KG1 (cell line): ENCODE results near the gene SH3PXD2B.
"Not testable (repeated sequence)": the region's sequence is repeated elsewhere in the genome, so short reads cannot be mapped to it uniquely, and the experiment has no call there.

ENCODE experiments used
- DNase-seq: peaks from one replicate; lab custom pipeline; 2025; lab: John Stamatoyannopoulos, UW

The SH3PXD2B gene

GRCh38 chr5:172485511-172486202 lies 31.3 kb upstream of the SH3PXD2B start:
- DNase-seq = no peak

DNA sequence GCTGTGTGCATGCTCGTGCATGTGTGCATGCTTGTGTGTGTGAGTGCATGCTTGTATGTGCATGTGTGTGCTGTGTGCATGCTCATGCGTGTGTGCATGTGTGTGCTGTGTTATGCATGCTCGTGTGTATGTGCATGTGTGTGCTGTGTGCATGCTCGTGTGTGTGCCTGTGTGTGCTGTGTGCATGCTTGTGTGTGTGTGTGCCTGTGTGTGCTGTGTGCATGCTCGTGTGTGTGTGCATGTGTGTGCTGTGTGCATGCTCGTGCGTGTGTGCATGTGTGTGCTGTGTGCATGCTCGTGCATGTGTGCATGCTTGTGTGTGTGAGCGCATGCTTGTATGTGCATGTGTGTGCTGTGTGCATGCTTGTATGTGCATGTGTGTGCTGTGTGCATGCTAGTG lies 30.3 kb upstream of the SH3PXD2B start:
- no peak for DNase-seq

DNA sequence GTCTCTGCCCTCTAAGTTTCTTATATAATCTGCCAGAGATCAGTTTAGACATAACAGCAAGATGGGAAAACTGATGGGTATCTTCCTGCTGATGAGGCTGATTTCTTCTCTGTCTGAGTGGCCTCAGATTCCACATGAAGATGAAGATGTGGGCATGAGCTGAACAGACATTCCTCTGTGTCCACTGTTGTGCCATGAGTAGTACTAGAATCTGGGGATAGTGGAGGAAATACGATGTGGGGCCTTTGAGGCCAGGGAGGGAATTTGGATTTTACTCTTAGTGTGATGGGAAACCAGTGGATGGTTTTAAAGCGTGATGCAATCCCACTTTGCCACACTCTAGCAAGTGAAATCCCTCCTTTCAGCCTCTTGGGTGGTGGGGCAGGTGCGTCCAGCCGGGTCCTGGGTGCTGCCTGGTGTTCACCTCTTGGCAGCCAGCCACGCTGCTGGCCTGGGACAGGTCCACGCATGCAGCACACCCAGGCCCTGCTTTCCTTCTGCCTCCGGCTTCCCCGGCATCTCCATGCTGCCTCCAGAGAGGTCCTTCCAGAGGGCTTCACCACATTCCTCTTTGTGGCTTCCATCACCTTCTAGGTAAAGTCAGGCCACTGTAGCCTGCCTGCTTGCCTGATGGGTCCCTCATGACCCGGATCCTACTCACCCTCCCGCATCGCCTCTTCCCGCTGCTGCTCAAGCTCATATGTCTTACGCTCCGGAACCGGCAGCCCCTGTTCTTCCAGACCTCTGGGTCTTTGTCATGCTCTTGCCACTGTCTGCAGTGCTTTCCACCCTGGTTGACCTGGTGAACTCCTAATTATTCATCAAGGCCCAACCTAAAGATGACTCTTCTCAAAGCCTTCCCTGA lies 28.1 kb upstream of the SH3PXD2B start:
- no peak for DNase-seq

DNA sequence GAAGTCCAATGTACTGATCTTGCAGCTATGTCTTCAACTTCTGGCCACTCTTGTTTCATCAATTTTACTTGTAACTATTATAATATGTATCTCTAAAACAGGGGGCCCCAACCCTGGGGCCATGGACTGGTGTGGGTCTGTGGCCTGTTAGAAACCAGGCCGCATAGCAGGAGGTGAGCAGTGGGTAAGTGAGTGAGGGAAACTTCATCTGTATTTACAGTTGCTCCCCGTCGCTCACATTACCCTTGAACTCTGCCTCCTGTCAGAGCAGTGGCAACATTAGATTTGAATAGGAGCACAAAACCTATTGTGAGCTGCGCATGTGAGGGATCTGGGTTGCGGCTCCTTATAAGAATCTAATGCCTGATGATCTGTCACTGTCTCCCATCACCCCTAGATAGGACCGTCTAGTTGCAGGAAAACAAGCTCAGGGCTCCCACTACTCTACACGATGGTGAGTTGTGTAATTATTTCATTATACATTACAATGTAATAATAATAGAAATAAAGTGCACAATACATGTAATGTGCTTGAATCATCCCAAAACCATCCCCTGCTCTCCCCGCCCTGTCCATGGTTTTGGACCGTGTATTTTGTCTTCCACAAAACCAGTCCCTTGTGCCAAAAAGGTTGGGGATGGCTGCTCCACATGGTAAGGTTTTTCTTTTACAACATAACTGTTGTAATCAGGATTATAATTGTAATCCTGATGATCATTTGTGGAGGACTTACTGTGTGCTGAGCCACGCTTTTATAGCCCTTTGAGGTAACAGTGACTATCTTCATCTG lies 26.9 kb upstream of the SH3PXD2B start:
- no peak for DNase-seq

GRCh38 chr5:172479784-172480115 lies 25.4 kb upstream of the SH3PXD2B start:
- no peak for DNase-seq

- DNase-seq = peak; percentile 88
These were observed 24.9 kb upstream of the SH3PXD2B start for GRCh38 chr5:172479034-172479783.

DNA sequence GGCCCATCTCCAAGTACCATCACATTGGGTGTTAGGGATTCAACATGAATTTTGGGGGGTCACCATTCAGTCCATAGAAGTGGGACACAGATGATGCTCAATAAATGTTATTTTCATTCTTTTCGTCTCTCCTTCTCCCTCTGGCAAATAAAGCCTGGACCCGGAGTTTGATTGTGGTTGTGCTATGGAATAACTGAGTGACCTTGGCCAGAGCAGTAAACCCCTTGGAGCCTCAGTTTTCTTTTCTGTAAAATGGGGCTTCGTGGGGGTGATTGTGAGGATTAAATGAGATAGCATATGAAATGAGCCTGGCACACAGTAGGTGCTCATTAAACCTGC lies 24.3 kb upstream of the SH3PXD2B start:
- DNase-seq = not testable (repeated sequence)

DNA sequence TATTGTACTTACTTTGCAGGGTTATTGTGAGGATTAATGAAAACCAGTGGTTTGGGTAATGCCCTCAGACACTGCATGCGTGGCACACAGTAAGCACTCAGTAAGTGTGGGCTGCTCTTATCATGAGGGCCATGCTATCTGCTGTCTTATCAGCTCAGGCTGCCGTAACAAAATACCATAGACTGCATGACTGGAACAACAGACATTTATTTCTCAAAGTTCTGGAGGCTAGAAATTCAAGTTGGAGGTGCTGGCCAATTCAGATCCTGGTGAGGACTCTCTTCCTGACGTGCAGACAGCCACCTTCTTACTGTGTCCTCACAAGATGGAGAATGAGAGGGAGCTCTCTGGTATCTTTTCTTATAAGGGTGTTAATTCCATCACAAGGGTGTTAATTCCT lies 23.9 kb upstream of the SH3PXD2B start:
- no peak for DNase-seq

GRCh38 chr5:172477466-172477865 lies 23.1 kb upstream of the SH3PXD2B start:
- DNase-seq = no peak

GRCh38 chr5:172474293-172474692 lies 20.0 kb upstream of the SH3PXD2B start:
- DNase-seq = no peak

GRCh38 chr5:172473427-172473826 lies 19.1 kb upstream of the SH3PXD2B start:
- no peak for DNase-seq

DNA sequence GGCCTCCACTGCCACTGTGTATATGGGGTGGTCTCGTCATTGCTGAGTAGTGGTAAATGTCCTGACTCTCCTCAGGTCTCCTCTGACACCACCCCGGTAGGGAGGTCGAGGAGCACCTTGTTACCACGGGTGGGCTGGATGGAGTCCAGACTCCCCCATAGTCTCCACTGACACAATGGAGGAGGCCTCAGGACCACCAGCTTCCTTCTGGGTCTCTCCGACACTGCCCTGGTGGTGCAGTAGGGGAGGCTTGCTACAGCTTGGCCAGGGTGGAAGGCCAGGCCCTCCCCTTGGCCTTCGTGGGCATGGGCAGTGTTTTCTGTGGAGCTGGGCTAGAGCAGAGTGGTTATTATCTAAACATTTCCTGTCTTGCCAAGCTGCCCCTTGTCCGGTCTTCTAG lies 15.4 kb upstream of the SH3PXD2B start:
- no peak for DNase-seq

DNA sequence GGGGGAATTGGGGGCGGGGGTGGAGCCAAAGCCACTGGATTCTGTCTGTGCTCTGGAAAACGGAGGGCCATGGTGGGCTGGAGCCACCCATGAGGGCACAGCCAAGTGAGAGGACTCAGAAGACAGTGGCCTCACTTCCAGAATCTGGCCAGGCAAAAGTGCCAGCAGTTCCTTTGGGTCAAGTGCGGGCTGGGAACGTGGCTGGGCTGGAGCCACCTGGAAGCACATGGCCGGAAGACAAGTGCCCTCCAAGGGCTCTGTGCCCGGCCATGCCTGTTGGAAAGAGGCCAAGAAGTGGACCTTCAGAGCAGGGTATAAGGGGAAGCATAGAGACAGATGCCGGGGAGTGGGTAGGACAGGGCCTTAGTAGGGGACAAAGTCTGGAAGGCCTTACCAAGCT lies 11.7 kb upstream of the SH3PXD2B start:
- no peak for DNase-seq

DNA sequence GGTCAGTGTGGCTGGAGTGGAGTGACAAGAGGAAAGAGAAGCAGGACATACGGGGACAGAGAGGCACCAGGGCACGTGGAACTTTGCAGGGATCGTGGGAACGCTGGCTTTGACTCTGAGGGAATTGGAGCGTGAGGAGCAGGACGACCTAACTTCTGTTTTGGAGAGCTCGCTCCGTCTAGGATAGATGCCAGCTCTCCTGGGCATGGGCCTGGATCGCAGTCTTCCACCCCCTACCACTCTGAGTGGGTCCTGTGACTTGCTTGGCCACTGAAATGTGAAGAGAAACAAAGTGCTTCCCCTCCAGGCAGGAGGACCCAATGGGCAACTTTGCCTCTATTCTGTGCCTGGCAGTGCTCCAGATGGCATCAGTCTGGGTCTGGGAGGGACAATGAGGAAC lies 8.7 kb upstream of the SH3PXD2B start:
- DNase-seq = no peak

DNA sequence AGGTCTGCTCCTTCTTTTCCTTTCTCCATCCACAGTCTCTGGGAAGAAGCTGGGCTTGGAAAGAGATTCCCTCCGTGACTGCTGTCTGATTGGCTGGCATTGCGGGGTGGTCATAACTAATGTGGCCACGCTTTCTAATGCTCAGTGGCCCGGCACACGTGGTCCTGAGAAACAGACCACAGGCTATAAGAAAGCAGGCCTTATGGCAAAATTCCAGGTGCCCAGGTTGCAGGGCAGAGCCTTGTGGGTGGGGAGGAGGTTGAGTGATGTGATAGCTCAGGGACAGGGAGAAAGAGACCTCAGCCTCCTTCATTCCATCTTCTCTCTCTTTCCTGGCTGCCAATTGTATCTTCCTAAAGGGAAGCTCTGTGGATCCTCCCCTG lies 5.4 kb upstream of the SH3PXD2B start:
- DNase-seq = no peak

DNA sequence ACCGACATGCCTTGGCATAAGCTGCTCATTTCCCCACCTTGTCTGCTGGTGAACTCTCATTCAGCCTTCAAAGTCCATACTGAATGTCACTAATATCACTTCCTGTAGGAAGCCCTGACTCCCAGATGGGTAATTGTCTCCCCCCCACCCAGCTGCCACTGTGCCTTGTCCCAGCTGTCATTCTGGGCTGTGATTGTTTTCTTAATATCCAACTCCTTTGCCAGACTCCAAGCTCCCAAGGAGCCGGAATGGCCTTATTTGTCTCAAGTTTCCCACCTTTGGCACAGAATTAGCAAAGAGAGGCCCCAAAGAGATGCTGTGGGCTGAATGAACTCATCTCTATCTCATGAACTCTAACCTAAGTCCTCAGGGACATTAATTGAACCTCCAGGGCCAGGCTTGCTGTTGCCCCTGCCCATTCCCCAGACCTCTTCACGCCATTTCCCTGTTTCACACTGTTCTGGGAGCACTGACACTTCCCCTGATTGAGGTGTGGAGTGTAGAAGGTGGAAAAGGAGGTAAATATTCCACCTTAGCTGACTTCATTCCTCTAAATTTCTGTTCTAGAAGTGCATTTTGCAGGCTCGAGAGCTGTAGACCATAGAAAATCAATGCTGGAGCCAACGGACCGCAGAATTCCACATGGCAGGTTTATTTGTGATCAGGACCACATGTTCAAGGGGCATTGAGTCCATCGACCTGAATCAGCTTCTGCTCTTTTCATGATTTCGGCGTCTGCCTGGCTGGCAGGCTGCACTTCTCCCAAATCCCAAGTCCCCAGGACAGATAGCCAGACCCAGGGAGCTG lies 4.9 kb upstream of the SH3PXD2B start:
- DNase-seq = no peak

- no peak for DNase-seq
These were observed 1.9 kb upstream of the SH3PXD2B start for GRCh38 chr5:172456076-172456722.

DNA sequence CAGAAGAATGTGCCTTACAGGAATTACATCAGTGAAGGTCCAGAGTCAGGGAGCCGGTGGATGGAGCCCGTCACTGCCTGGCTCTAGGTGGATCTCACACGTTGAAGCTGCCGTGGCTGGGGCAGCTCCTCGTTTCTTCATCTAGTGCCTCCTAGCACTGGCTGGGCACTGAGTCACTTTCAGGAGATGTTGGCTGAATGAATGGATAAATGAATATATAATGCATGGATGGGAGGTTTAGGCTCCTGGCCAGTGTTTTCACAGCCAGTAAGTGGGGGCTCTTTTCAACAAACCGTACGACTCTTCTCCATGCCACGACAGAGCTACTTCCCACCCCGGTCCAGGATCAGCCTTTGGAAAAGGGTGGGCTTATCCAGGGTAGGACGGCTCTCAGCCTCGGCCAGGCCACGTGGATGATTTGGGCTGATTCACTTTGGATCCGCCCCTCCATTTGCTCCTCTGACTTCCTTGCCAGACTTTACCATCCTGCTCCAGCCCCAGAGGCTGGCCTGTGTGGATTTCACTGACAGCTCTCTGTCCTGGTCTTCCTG lies 1.3 kb upstream of the SH3PXD2B start:
- no peak for DNase-seq

GRCh38 chr5:172455087-172455381 lies 709 bp upstream of the SH3PXD2B start:
- no peak for DNase-seq

DNA sequence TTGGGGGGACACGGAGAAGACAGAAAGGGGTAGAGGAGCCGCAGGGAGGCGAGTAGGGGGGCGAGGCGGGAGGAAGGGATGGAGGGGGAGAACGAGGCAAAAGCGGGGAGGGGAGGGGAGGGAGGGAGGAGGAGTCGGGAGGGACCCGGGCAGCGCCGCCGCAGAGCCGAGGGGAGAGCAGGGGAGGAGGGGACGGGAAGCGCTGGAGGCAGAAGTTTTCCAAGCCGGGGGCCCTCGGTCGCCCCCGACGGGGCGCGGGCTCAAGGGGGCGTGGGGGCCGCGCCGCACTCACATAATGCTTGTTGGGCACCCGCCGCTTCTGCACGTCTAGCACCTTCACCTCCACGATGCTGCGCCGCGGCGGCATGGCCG lies 353 bp downstream of the SH3PXD2B start:
- no peak for DNase-seq
